ENCODE measurements around the gene FBXO8.

FBXO8 gene

DNA sequence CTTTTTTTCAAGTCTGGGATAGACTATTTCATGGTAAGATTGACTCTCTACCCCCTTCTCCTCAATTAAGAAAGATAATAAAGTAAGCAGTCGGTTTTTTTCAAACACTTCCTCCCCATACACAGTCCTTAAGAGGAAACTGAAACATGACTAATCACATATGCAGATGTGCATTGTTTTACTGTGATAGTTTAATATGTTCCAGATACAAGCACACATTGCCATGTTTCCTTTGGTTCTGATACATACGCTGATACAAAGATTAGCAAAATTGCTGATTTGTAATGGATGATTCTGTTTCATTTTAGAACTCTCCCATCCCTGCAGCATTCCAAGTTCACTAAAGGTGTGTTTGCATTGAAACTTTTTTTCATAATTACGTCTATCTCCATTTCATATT lies 76.1 kb downstream of the FBXO8 start:
- no peak for DNase-seq (ENCODE audit: low spot score)

DNA sequence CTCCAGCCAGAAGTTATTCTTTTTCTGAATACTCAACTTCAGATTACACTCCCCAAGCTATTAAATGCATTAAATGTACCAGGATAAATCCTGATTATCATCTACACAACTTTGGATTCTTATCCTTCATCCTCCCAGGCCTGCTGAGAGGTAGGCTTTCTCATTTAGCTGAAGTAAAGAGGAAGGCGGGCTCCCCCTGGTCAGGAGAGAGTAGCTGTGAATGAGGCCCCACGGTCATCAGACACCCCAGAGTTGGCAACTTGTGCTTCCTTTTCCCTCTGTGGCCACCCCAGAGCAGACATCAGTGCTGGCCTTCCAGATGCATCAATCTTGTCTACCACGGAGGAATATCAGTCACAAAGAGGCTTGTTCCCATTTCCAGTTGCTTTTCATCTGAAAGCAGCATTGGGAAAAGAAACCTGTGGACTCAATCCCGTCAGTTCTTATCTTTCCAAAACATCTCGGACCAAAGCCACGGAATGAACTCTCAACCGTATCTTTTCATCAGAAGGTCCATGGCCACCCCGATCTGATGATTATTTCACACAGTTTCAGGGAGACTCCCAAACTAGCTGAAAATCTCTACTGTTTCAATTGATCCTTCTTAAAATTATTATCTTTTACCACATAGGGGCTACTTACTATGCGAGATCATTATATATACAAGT lies 79.2 kb downstream of the FBXO8 start:
- no peak for DNase-seq (ENCODE audit: low spot score)

- DNase-seq (ENCODE audit: low spot score): peak; percentile 51
Measured at GRCh38 chr4:174201871-174202270, 81.6 kb downstream of the FBXO8 start.

DNA sequence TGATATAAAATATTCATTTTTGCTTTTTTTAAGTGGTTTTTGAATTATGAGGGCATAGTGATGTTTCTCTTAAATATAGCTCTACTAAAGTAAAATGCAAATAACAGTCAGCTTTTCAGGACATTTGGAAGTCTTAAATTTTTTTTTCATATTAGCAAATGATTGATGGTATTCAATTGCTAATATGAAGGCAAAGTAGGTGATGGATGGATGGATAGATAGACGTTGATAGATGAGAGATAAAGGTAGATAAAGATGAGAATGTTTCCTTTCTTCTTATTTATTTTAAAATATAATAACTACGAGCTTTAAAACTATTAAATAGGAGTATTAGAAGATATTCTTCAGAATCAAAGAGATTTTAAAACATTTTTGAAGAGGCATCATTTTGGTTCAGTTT lies 83.7 kb downstream of the FBXO8 start:
- DNase-seq (ENCODE audit: low spot score): no peak

DNA sequence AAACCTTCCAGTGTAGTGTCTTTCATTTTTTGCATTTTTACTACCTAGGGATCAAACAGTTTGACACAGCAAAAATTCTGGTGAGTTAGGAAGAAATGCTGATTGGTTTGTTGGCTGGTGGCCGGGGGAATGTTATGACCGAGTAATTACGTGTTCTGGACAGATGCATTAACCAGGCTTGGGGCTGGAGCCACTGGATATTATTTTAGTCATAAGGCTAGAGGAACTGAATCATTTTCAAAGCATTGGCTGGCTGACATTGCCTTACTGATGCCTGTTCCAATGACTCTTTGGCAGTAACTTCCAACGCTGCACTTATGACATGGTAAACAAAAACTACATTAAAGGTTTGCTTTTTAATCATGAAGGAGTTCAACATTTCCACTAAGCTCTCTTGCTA lies 84.6 kb downstream of the FBXO8 start:
- peak; percentile 98 for DNase-seq (ENCODE audit: low spot score)

- DNase-seq (ENCODE audit: low spot score): no peak
Measured at GRCh38 chr4:174198396-174198795, 85.1 kb downstream of the FBXO8 start.

GRCh38 chr4:174193438-174194374 lies 89.8 kb downstream of the FBXO8 start:
- peak; percentile 62 for DNase-seq (ENCODE audit: low spot score)

DNA sequence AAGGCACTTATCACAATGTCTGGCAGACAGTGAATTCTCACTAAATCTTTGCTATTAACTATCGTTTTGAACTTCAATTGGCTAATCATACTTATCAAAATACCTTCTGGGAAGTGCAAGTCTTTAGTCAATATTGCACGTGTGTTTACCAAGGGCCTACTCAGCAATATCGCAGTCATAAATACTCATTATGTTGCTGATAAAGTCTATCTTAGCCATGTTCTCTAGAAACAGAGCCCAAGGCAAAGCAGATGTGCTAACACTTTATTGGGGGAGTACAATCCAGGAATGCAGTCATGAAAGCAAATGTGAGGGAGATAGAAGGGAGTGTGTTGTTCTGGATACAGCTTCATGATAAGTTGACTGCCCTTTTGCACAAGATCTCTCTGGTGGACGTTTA lies 90.5 kb downstream of the FBXO8 start:
- DNase-seq (ENCODE audit: low spot score): no peak

GRCh38 chr4:174190832-174191500 lies 92.5 kb downstream of the FBXO8 start:
- DNase-seq (ENCODE audit: low spot score): peak; percentile 16

- DNase-seq (ENCODE audit: low spot score): peak; percentile 90
Measured at GRCh38 chr4:174189392-174190015, 94.0 kb downstream of the FBXO8 start.
